DOHH2 (cell line): Measurements from ENCODE around the gene PPP2R2C.

Experiments
- H3F3A ChIP-seq: fragments of 200-600 bp; sonication (generic), shearing (Covaris generic); 2 replicates; pipeline ENCODE4 v1.6.0; 2016; ENCODE audit warnings: antibody characterized with exemption, mild to moderate bottlenecking; ENCODE audit not compliant: control insufficient read depth, insufficient read depth
- H3K27ac ChIP-seq: fragments of 200-600 bp; sonication (generic); 2 replicates; pipeline ENCODE4 v1.5.1; 2014; ENCODE audit warnings: low read depth, mild to moderate bottlenecking, low read length, moderate library complexity
- H3K27me3 ChIP-seq: fragments of 200-600 bp; sonication (generic); 2 replicates; pipeline ENCODE4 v1.6.1; 2014; ENCODE audit warnings: mild to moderate bottlenecking, low read length, mixed read lengths; ENCODE audit not compliant: control insufficient read depth
- H3K36me3 ChIP-seq: fragments of 200-600 bp; sonication (generic); 2 replicates; pipeline ENCODE4 v1.6.1; 2014; ENCODE audit warnings: mild to moderate bottlenecking, low read length, moderate library complexity, mixed read lengths; ENCODE audit not compliant: control insufficient read depth
- H3K4me1 ChIP-seq: fragments of 200-600 bp; sonication (generic); 2 replicates; pipeline ENCODE4 v1.6.1; 2014; ENCODE audit warnings: mild to moderate bottlenecking, low read length, mixed read lengths; ENCODE audit not compliant: control insufficient read depth
- H3K4me2 ChIP-seq: fragments of 200-600 bp; sonication (generic); 2 replicates; pipeline ENCODE4 v1.6.0; 2014; ENCODE audit warnings: mild to moderate bottlenecking, low read length, moderate library complexity
- H3K4me3 ChIP-seq: fragments of 200-600 bp; sonication (generic); 2 replicates; pipeline ENCODE4 v1.5.1; 2014; ENCODE audit warnings: mild to moderate bottlenecking, low read length, mixed read lengths
- H3K79me2 ChIP-seq: fragments of 200-600 bp; sonication (generic); 2 replicates; pipeline ENCODE4 v1.6.1; 2014; ENCODE audit warnings: mild to moderate bottlenecking, low read length, mixed read lengths; ENCODE audit not compliant: control insufficient read depth
- H3K9me2 ChIP-seq: fragments of 200-600 bp; sonication (generic); replicated peaks from 2 replicates; pipeline ENCODE4 v1.6.1; 2014; ENCODE audit warnings: mild to moderate bottlenecking, low read length, mixed read lengths; ENCODE audit not compliant: control insufficient read depth
- H3K9me3 ChIP-seq: fragments of 200-600 bp; sonication (generic); 2 replicates; pipeline ENCODE4 v1.6.1; 2014; ENCODE audit warnings: antibody characterized with exemption, low read length, mixed read lengths; ENCODE audit not compliant: control insufficient read depth, insufficient read depth
- H4K20me1 ChIP-seq: fragments of 200-600 bp; sonication (generic); 2 replicates; pipeline ENCODE4 v1.6.0; 2014; ENCODE audit warnings: low read depth, mild to moderate bottlenecking, antibody characterized with exemption, low read length, moderate library complexity; ENCODE audit not compliant: control insufficient read depth, insufficient read depth
- EZH2phosphoT487 ChIP-seq: fragments of 200-600 bp; sonication (generic); IDR thresholded peaks from 2 replicates; pipeline ENCODE4 v1.6.1; 2017; ENCODE audit warnings: borderline replicate concordance, mild to moderate bottlenecking, antibody characterized with exemption, low read length, moderate library complexity, mixed read lengths
- TF ChIP-seq, protein P1 (sequence below): fragments of 200-600 bp; sonication (generic); IDR thresholded peaks from one replicate; pipeline ENCODE4 v1.5.1; 2014; ENCODE audit warnings: antibody characterized with exemption, mild to moderate bottlenecking, low read depth, low read length; ENCODE audit not compliant: poor library complexity, severe bottlenecking

Gene PPP2R2C

DNA sequence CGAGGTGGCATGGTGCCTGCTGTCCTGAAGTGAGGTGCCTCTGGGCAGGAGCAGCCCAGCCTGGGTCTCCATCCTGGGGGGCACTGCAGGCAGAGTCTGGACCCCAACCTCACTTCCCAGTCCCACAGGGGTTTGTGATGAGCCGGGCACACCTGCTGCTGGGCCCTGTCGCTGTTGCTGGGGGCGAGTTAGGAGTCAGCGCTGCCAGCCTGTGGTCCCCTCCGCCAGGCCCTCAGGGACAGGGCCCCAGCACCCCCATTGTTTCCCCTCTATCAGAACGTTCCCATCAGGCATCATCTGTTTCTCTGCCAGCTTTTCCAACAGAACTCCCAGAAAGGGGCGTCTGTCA is 179.3 kb downstream of the PPP2R2C start:
- Histone ChIP-seq H3K27ac (no peak overlapping the region), H3K4me1 (no peaks in the 10 kb centered on the region), H3K36me3 (no peaks in the 10 kb centered on the region), H3K9me2 (no peaks in the 10 kb centered on the region), H3K4me3 (no peak overlapping the region), H3K9me3 (no peaks in the 10 kb centered on the region), H3K27me3 (no peaks in the 10 kb centered on the region), H4K20me1 (no peaks in the 10 kb centered on the region), H3F3A (no peaks in the 10 kb centered on the region), H3K4me2 (no peak overlapping the region), H3K79me2 (no peaks in the 10 kb centered on the region)
- TF ChIP-seq, protein P1, sequence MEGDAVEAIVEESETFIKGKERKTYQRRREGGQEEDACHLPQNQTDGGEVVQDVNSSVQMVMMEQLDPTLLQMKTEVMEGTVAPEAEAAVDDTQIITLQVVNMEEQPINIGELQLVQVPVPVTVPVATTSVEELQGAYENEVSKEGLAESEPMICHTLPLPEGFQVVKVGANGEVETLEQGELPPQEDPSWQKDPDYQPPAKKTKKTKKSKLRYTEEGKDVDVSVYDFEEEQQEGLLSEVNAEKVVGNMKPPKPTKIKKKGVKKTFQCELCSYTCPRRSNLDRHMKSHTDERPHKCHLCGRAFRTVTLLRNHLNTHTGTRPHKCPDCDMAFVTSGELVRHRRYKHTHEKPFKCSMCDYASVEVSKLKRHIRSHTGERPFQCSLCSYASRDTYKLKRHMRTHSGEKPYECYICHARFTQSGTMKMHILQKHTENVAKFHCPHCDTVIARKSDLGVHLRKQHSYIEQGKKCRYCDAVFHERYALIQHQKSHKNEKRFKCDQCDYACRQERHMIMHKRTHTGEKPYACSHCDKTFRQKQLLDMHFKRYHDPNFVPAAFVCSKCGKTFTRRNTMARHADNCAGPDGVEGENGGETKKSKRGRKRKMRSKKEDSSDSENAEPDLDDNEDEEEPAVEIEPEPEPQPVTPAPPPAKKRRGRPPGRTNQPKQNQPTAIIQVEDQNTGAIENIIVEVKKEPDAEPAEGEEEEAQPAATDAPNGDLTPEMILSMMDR, result no peak
- no peak for TF ChIP-seq EZH2phosphoT487

GRCh38 chr4:6292376-6293096 is 179.9 kb downstream of the PPP2R2C start:
- H3F3A ChIP-seq, result no peaks in the 10 kb centered on the region
- H3K4me1 ChIP-seq, result no peaks in the 10 kb centered on the region
- H3K9me3 ChIP-seq, result no peaks in the 10 kb centered on the region
- no peaks in the 10 kb centered on the region for H4K20me1 ChIP-seq
- no peak overlapping the region for H3K27ac ChIP-seq
- H3K9me2 ChIP-seq, result no peaks in the 10 kb centered on the region
- H3K4me3 ChIP-seq, result no peak overlapping the region
- H3K27me3 ChIP-seq, result no peaks in the 10 kb centered on the region
- H3K4me2 ChIP-seq, result no peak overlapping the region
- H3K36me3 ChIP-seq, result no peaks in the 10 kb centered on the region
- H3K79me2 ChIP-seq, result no peaks in the 10 kb centered on the region
- TF ChIP-seq, protein P1, result no peak
- TF ChIP-seq EZH2phosphoT487, result no peak

DNA sequence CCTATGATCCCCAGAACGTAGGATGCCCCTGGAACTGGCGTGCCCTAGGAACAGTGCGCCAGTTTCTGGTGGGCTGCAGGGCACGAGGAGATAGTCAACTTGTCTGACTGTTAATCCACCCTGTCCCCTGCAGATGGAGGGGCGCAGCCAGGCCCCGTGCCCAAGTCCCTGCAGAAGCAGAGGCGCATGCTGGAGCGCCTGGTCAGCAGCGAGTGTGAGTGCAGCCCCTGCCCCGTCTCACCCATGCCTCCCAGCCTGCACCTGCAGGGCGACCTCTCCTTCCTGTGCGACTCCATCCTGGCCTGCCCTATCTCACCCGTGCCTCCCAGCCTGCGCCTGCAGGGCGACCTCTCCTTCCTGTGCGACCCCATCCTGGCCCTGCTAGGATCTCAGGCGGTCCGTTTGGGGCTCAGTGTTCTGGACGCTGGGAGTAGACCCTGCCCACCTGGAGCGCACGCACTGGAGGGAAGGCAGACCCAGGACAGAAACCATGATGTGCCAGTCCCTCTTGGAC is 180.6 kb downstream of the PPP2R2C start:
- no peaks in the 10 kb centered on the region for H3K27me3 ChIP-seq
- no peak for TF ChIP-seq EZH2phosphoT487
- TF ChIP-seq, protein P1, result no peak
- no peaks in the 10 kb centered on the region for H3K36me3 ChIP-seq
- H3K27ac ChIP-seq, result no peak overlapping the region
- H3K4me1 ChIP-seq, result no peaks in the 10 kb centered on the region
- H3K4me3 ChIP-seq, result no peak overlapping the region
- H3K9me3 ChIP-seq, result no peaks in the 10 kb centered on the region
- H3K9me2 ChIP-seq, result no peaks in the 10 kb centered on the region
- H4K20me1 ChIP-seq, result no peaks in the 10 kb centered on the region
- no peak overlapping the region for H3K4me2 ChIP-seq
- H3K79me2 ChIP-seq, result no peaks in the 10 kb centered on the region
- H3F3A ChIP-seq, result no peaks in the 10 kb centered on the region
